GM19239 (cell line): Measurements from ENCODE around the gene GANAB.

ENCODE experiments used
- DNase-seq: peaks from one replicate; pipeline ENCODE4 v3.0.0; 2011; ENCODE audit warnings: low spot score; ENCODE audit not compliant: insufficient read length
- FAIRE-seq: peaks from 2 replicates; lab custom pipeline; 2011; peaks lifted over from hg19 to GRCh38; lab: Jason Lieb, UNC

Gene GANAB

DNA sequence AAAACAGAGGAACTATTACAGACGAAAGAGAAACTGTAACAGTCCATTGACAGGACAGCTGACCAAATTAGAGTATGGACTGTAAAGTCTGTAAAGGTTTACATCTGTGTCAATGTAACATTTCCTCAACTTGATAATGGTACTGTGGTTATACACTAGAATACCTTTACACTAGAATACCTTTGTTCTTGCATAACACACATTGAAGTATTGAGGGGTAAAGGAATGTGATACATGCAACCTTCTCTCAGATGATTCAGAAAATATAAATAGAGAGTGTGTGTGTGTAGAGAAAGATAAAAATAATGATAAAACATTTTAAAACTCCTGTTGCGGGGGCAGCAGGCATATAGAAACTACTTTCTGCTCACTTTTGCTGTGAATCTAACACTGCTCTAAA lies 67.2 kb downstream of the GANAB start:
- no peak for DNase-seq
- no peak for FAIRE-seq

DNA sequence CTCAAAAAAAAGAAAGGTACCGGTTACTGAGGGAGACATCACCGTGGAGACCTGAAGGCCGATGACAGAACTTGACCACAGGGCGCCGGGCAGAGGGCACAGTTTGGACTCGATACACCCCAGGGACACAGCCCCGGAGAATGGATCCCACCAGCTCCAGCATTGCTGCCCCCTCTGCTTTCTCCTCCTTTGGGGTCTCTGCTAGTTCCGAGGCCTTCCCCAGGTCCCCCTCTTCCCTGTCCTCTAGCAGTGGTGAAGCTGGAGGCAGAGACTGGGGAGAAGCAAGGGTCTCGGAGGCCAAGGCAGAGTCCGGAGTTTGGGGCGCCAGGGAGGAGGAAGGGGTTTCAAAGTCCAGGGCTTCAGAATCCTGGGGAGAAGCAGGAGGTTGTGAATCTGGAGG lies 67.9 kb downstream of the GANAB start:
- DNase-seq (no peak), FAIRE-seq (no peak)

DNA sequence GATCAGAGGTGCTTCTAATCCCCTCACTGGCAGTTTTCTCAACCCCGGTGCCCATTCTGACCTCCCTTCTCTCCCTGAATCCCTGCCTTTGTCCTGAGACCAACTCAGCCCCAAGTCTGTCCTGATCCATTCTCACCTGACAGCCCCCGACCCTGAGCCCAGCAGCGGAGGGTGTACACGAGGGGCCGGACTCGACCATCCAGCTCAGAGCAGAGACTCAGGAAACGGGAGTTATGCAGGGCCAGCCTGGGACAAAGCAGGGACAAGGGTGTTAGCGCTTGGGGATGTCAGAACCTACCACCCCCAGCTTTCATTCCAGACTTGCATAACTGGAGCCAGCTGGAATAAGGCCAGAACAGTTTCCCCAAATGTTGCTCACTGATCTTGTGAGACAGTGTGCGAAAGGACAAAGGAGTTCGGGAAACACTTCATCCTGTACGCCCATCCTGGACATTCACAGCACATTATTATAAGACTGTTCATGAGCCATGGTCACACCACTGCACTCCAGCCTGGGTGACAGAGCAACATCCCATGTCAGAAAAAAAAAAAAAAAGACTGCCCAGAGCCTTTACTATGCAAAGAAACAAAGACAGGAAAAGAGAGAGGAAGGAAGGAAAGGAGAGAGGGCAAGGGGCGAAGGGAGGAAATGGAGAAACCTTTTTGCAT lies 69.2 kb downstream of the GANAB start:
- DNase-seq (no peak), FAIRE-seq (no peak)

DNA sequence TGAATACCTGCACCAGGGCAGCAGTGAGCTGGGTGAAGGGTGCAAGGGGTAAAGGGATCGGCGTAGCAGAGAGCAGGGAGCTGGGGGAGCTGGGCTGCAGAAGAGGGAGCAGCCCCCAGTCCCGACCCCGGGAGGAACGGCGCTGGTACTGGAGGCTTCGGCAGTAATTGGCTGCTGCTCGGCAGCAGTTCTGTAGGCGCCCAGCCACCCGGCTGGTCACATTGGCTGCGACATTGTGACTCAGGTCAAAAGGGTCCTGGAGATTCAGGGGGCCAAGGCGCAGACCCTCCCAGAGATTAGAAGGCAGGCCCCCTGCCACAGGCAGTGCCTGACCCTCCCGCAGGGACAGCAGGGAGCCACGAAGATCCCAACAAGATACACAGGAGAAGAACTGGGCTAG lies 70.6 kb downstream of the GANAB start:
- FAIRE-seq (no peak), DNase-seq (no peak)

DNA sequence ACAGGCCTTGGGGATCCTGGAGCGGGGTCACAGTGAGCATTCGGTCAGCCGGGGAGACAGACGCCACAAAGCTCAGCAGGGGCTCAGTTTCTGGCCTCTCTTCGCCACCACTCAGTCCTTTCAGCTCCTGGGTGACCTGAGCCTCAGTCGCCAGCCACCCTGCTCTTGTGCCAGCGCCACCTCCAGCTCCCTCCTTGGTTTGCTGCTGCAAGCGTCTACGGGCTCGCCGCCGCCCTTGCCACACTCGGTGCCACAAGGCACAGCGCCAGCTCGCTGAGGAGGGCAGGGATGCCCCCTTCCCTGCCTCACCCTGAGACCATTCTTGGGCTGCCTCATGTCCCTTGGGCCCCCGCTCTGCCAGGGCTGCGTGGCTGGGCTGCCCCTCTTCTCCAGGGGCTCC lies 71.3 kb downstream of the GANAB start:
- DNase-seq (no peak), FAIRE-seq (no peak)
